Colonic mucosa (tissue), 4 donors: ENCODE results near the gene LIG3. TPM values are rescaled to one million over a fixed set of nuclear protein-coding genes. Genes with fewer than 3 reads are reported as not detected.

Experiments used
- DNase-seq: peaks from one replicate; pipeline ENCODE4 v3.0.0-alpha.2; 2020
- H3K27ac ChIP-seq: fragments of 200-600 bp; one replicate; pipeline ENCODE4 v1.8.0; 2021
- H3K27me3 ChIP-seq: fragments of 200-600 bp; one replicate; pipeline ENCODE4 v1.8.0; 2021
- H3K36me3 ChIP-seq: fragments of 200-600 bp; one replicate; pipeline ENCODE4 v1.8.0; 2021
- H3K4me1 ChIP-seq: fragments of 200-600 bp; one replicate; pipeline ENCODE4 v1.8.0; 2021; ENCODE audit warnings: mild to moderate bottlenecking
- H3K4me3 ChIP-seq: fragments of 200-600 bp; one replicate; pipeline ENCODE4 v1.8.0; 2021
- H3K9ac ChIP-seq, 2 donors: one replicate each; pipeline ENCODE4 v1.7.0; 2013; ENCODE audit warnings: control low read depth in 2 of 2, low read depth in 2 of 2, low read length in 2 of 2
- H3K9me3 ChIP-seq: fragments of 200-600 bp; one replicate; pipeline ENCODE4 v1.8.0; 2021
- intact Hi-C: fragments of 100-400 bp; cut with DNase I; formaldehyde crosslinking; loops from one replicate; pipeline ENCODE4 v1.14.1; 2022
- total RNA-seq, 2 donors: library from RNA; stranded (reverse); fragmentation: NEBNext Ultra II Directional in 1 of 2; extraction: Animal tissue kit (Norgen Biotek cat#: 25700) in 1 of 2; gene quantifications; one replicate each; pipeline ENCODE4 v1.2.1, GENCODE V29; 2021
- TF ChIP-seq, protein P1 (sequence below): fragments of 200-600 bp; IDR thresholded peaks from one replicate; pipeline ENCODE4 v1.8.0; 2022; ENCODE audit warnings: antibody characterized with exemption, mild to moderate bottlenecking
- donor health status: healthy.
- donor health status: DM: no; HTN: no; CAD: no.
- donor health status: DM: no; HTN: no; CAD: no.

The LIG3 gene
- total RNA-seq, 2 donors from 2014 or later, result 29.1 to 42.9 TPM

DNA sequence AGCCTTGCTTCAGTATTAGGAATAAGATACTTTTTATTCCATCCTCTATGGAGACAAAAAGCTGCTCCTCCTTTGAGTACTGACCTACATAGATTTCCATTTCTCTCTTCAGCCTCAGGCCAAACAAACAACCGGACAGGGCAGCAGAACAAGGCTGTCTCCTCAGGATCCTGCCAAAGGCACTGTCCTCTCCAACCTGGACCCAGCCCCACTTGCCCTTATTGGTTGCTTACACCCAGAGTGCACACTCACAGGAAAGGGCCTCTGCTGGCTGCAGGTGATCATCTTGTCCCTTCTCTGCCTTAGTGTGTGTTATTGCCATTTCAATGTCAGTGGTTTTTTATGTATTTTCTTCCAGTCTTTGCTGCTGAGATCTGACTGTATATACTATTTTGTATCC is 26.6 kb downstream of the LIG3 start:
- TF ChIP-seq, protein P1, sequence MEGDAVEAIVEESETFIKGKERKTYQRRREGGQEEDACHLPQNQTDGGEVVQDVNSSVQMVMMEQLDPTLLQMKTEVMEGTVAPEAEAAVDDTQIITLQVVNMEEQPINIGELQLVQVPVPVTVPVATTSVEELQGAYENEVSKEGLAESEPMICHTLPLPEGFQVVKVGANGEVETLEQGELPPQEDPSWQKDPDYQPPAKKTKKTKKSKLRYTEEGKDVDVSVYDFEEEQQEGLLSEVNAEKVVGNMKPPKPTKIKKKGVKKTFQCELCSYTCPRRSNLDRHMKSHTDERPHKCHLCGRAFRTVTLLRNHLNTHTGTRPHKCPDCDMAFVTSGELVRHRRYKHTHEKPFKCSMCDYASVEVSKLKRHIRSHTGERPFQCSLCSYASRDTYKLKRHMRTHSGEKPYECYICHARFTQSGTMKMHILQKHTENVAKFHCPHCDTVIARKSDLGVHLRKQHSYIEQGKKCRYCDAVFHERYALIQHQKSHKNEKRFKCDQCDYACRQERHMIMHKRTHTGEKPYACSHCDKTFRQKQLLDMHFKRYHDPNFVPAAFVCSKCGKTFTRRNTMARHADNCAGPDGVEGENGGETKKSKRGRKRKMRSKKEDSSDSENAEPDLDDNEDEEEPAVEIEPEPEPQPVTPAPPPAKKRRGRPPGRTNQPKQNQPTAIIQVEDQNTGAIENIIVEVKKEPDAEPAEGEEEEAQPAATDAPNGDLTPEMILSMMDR, result no peak
- no peak for DNase-seq
- Histone ChIP-seq H3K9me3 (no peaks in the 10 kb centered on the region), H3K9ac (no peak overlapping the region), H3K4me1 (no peaks in the 10 kb centered on the region), H3K27me3 (no peaks in the 10 kb centered on the region), H3K36me3 (no peaks in the 10 kb centered on the region), H3K27ac (no peak overlapping the region), H3K4me3 (no peak overlapping the region)
- intact Hi-C loops, result no loop called here

DNA sequence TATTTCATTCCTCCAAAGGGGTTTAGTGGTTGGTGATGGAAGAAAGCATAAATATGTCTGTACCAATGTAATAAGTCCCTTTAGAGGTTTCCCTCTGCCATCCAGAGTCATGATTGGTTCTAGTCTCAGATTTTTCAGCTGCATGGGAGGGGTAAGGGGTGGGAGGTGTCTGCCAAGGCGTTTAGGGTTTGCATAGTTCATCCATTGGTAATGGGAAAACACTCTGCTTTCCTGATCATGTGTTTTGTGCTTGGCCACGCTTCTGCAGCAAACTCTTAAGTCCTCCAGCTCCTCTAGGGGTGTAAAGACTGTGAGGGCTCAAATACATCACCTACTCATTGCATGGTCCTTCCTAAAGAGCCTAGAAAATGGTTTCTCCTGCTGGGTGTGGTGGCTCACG is 29.8 kb downstream of the LIG3 start:
- intact Hi-C loops, result no loop called here
- H3K4me1 ChIP-seq, result no peaks in the 10 kb centered on the region

DNA sequence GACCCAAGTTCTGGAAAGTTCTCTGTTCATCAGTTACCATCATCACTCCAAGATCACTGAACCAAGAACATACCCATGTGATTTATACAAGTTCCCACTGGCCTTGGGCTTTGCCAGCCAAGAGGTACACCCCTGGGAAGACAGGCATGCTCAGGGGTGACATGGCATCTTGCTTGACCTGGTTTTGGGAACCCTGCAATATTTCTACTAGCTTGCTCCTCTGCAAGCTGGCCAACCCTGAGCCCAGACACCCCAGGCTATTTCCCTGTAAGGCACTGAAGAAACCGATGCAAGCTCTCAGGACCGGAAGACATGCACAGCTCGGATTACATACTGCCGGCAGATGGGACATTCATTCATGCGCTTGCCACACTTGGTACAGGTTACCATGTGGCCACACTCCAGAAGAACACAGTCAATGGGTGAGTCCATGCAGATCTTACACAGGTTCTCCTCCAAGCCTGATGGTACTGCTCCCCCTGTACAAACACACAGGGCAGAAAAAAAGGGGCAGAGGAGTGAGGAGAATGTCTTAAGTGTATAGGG is 31.4 kb downstream of the LIG3 start:
- H3K27me3 ChIP-seq, result no peaks in the 10 kb centered on the region
- no peak overlapping the region for H3K9ac ChIP-seq
- H3K4me1 ChIP-seq, result no peaks in the 10 kb centered on the region
- peaks cover 6% of the 10 kb centered on the region for H3K36me3 ChIP-seq
- no peak for DNase-seq
- H3K4me3 ChIP-seq, result no peak overlapping the region
- TF ChIP-seq, protein P1, result no peak
- H3K27ac ChIP-seq, result no peak overlapping the region
- intact Hi-C loops, result no loop called here
- H3K9me3 ChIP-seq, result no peaks in the 10 kb centered on the region

More for the DNA sequence above, 29.8 kb downstream of the LIG3 start:
- no peaks in the 10 kb centered on the region for H3K27me3 ChIP-seq
- no peak for DNase-seq
- TF ChIP-seq, protein P1, result no peak
- H3K36me3 ChIP-seq, result no peaks in the 10 kb centered on the region
- no peak overlapping the region for H3K27ac ChIP-seq
- H3K4me3 ChIP-seq, result no peak overlapping the region
- H3K9me3 ChIP-seq, result no peaks in the 10 kb centered on the region
- no peak overlapping the region for H3K9ac ChIP-seq

DNA sequence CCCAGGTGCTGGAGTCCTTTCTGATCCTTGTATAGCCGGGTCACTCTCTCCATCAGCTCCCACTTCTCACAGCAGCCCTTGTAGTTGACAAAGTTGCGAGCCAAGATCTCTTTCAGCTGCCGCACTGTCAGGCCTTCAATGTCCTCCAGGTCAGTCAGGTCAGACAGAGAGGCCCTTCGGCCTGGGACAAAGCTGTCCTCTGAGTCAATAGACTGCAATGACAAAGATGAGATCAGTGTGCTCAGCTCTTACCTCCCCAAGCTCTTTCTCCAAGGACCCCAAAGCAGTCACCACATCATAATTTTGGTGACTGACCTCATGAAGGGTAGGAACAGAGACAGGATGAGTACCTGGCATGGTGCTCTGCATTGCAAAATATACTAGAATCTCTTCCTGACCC is 36.1 kb downstream of the LIG3 start:
- Histone ChIP-seq H3K9ac (no peak overlapping the region), H3K27me3 (no peaks in the 10 kb centered on the region), H3K4me1 (no peaks in the 10 kb centered on the region), H3K27ac (no peak overlapping the region), H3K4me3 (no peak overlapping the region), H3K36me3 (peaks cover 6% of the 10 kb centered on the region), H3K9me3 (no peaks in the 10 kb centered on the region)
- TF ChIP-seq, protein P1, result no peak
- intact Hi-C loops, result no loop called here
- no peak for DNase-seq

DNA sequence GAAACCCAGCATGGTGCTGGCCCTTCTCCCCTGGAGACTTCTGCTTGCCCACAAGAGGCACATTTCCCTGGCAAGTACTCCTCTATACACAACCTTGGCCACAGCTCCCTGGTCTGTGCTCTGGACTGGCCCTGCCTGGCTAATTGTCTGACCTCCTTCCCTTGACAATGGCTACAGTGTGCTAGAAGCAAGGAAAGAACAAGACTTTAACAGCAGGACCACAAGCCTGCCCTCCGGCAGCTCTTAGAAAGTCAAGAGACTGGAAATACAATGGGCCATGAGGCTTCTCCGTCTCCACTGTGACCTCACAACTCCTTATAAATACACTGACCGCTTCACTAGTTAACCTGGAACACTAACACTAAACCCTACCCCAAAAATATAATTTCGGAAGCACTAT is 36.7 kb downstream of the LIG3 start:
- Histone ChIP-seq H3K4me1 (no peaks in the 10 kb centered on the region), H3K36me3 (peaks cover 6% of the 10 kb centered on the region), H3K4me3 (no peak overlapping the region), H3K9ac (no peak overlapping the region), H3K27me3 (no peaks in the 10 kb centered on the region), H3K27ac (no peak overlapping the region), H3K9me3 (no peaks in the 10 kb centered on the region)
- intact Hi-C loops, result no loop called here
- DNase-seq, result no peak
- TF ChIP-seq, protein P1, result no peak

DNA sequence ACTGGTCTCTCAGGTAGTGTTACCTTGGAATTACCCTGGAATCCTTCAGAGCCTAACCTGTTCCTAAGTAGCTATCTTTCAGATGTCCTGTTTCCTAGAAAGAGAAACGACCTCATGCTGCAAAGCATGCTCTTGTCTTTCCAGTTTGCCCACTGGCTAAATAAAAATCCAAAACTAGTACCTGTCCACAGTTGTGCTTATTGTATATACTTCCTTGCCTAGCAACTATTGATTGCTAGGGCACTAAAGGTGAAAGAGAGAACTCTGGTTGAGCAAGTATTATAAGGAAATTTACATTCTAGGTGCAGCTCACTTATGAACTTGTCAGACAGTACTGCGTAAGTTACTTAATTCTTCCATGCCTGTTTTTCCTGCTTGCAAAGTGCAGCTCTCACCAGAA is 38.5 kb downstream of the LIG3 start:
- TF ChIP-seq, protein P1, result no peak
- Histone ChIP-seq H3K4me1 (no peaks in the 10 kb centered on the region), H3K9ac (no peak overlapping the region), H3K27me3 (no peaks in the 10 kb centered on the region), H3K9me3 (no peaks in the 10 kb centered on the region), H3K4me3 (no peak overlapping the region), H3K27ac (no peak overlapping the region), H3K36me3 (peaks cover 6% of the 10 kb centered on the region)
- DNase-seq, result no peak
- intact Hi-C loops, result no loop called here
